Tibial nerve (tissue), 4 donors: Measurements from ENCODE around the gene THEMIS2.
"Not testable (repeated sequence)": the region's sequence is repeated elsewhere in the genome, so short reads cannot be mapped to it uniquely, and the experiment has no call there.

Experiments used
- CTCF ChIP-seq, 5 experiments: fragments of 200-600 bp in 3 of 5; fragments of 450-650 bp in 2 of 5; sonication (generic) in 3 of 5; IDR thresholded peaks; one replicate each; pipeline ENCODE4 v1.5.1; 2016 to 2019; ENCODE audit warnings: antibody characterized with exemption in 5 of 5, mild to moderate bottlenecking in 3 of 5, moderate library complexity in 2 of 5
- EP300 ChIP-seq, 2 donors: sonication (generic); formaldehyde crosslinking; IDR thresholded peaks; one replicate each; pipeline ENCODE4 v1.6.1; 2017; ENCODE audit warnings: antibody characterized with exemption in 2 of 2, mild to moderate bottlenecking in 1 of 2
- POLR2A ChIP-seq, 2 donors: fragments of 450-650 bp; IDR thresholded peaks; one replicate each; pipeline ENCODE4 v1.6.1; 2017; ENCODE audit warnings: antibody characterized with exemption in 2 of 2, mild to moderate bottlenecking in 2 of 2, moderate library complexity in 2 of 2

GRCh38 chr1:27857552-27857951 is 14.8 kb upstream of the THEMIS2 start:
- not testable (repeated sequence) for TF ChIP-seq EP300, CTCF, POLR2A (IDR thresholded peaks at IDR 0.05)
